GM23338 (cell line): ENCODE measurements around the gene RPH3AL.

Source experiments
- CREB1 ChIP-seq: fragments of 250-450 bp; sonication (Bioruptor Pico); IDR thresholded peaks from 2 replicates; pipeline ENCODE4 v1.5.0; 2020; ENCODE audit warnings: low read depth, mild to moderate bottlenecking, moderate library complexity
- EZH2 ChIP-seq: fragments of 200-600 bp; sonication (generic); IDR thresholded peaks from one replicate; pipeline ENCODE4 v1.8.0; 2017; ENCODE audit warnings: antibody characterized with exemption, mild to moderate bottlenecking, low read depth; ENCODE audit not compliant: unreplicated experiment
- EZH2phosphoT487 ChIP-seq: fragments of 200-600 bp; sonication (generic); IDR thresholded peaks from one replicate; pipeline ENCODE4 v1.8.1; 2018; ENCODE audit warnings: antibody characterized with exemption; ENCODE audit not compliant: unreplicated experiment
- JUNB ChIP-seq: IDR thresholded peaks from one replicate; pipeline ENCODE4 v1.6.1; 2016; ENCODE audit warnings: antibody characterized with exemption; ENCODE audit not compliant: unreplicated experiment
- NANOG ChIP-seq: IDR thresholded peaks from 2 replicates; pipeline ENCODE4 v1.6.1; 2016; ENCODE audit warnings: antibody characterized with exemption, borderline replicate concordance
- POLR2AphosphoS5 ChIP-seq: IDR thresholded peaks from 2 replicates; pipeline ENCODE4 v1.6.1; 2016; ENCODE audit warnings: antibody characterized with exemption, low read depth
- REST ChIP-seq: IDR thresholded peaks from one replicate; pipeline ENCODE4 v1.6.1; 2018; ENCODE audit warnings: antibody characterized with exemption; ENCODE audit not compliant: unreplicated experiment
- STAT1 ChIP-seq: IDR thresholded peaks from one replicate; pipeline ENCODE4 v1.6.1; 2016; ENCODE audit warnings: antibody characterized with exemption; ENCODE audit not compliant: unreplicated experiment
- ZNF114 ChIP-seq: fragments of 250-450 bp; sonication (Bioruptor Pico); IDR thresholded peaks from 2 replicates; pipeline ENCODE4 v1.5.0; 2020; ENCODE audit warnings: mild to moderate bottlenecking, moderate library complexity
- TF ChIP-seq, protein P1 (sequence below), 2 experiments: fragments of 200-600 bp in 1 of 2; sonication (generic) in 1 of 2; conservative IDR thresholded peaks; 2 replicates each; pipeline versions ENCODE4 v1.5.1 to v1.6.1; 2016 to 2017; ENCODE audit warnings: antibody characterized with exemption in 2 of 2, low read depth in 2 of 2, mild to moderate bottlenecking in 2 of 2, moderate library complexity in 1 of 2

DNA sequence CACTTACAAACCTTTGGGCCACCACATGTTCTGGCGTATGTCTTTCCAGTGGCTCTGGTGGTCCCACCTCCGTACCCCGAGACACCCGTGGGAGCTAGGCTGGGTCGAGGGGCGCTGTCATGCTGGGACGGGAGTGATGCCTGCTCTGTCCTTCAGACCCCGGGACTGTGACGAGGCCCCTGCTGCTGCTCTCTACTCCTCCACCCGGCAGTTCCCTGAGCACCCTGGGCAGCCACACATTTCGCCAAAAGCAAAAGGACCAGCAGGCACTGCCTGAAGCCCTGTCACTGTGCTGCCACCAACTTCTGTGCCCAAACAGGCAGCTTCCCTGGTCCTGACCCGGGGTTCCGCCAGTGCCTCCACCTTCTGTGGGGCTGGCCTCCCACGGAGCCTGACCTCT is 186.7 kb downstream of the RPH3AL start:
- TF ChIP-seq, protein P1, sequence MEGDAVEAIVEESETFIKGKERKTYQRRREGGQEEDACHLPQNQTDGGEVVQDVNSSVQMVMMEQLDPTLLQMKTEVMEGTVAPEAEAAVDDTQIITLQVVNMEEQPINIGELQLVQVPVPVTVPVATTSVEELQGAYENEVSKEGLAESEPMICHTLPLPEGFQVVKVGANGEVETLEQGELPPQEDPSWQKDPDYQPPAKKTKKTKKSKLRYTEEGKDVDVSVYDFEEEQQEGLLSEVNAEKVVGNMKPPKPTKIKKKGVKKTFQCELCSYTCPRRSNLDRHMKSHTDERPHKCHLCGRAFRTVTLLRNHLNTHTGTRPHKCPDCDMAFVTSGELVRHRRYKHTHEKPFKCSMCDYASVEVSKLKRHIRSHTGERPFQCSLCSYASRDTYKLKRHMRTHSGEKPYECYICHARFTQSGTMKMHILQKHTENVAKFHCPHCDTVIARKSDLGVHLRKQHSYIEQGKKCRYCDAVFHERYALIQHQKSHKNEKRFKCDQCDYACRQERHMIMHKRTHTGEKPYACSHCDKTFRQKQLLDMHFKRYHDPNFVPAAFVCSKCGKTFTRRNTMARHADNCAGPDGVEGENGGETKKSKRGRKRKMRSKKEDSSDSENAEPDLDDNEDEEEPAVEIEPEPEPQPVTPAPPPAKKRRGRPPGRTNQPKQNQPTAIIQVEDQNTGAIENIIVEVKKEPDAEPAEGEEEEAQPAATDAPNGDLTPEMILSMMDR (conservative IDR thresholded peaks at IDR 0.05; ENCODE audit: low read depth in 2 of 2), result no peak
- TF ChIP-seq STAT1 (no peak), POLR2AphosphoS5 (no peak), REST (no peak), NANOG (no peak), JUNB (no peak), EZH2 (no peak), CREB1 (CRISPR knock-in tag) (no peak), EZH2phosphoT487 (no peak), ZNF114 (no peak)
